ENCODE data around the gene RAB7A. TPM values are rescaled to one million over a fixed set of nuclear protein-coding genes. Genes with fewer than 3 reads are reported as not detected.

RAB7A gene
- total and polyA plus RNA-seq, 4 donors = 127 to 271 (median 209) TPM

DNA sequence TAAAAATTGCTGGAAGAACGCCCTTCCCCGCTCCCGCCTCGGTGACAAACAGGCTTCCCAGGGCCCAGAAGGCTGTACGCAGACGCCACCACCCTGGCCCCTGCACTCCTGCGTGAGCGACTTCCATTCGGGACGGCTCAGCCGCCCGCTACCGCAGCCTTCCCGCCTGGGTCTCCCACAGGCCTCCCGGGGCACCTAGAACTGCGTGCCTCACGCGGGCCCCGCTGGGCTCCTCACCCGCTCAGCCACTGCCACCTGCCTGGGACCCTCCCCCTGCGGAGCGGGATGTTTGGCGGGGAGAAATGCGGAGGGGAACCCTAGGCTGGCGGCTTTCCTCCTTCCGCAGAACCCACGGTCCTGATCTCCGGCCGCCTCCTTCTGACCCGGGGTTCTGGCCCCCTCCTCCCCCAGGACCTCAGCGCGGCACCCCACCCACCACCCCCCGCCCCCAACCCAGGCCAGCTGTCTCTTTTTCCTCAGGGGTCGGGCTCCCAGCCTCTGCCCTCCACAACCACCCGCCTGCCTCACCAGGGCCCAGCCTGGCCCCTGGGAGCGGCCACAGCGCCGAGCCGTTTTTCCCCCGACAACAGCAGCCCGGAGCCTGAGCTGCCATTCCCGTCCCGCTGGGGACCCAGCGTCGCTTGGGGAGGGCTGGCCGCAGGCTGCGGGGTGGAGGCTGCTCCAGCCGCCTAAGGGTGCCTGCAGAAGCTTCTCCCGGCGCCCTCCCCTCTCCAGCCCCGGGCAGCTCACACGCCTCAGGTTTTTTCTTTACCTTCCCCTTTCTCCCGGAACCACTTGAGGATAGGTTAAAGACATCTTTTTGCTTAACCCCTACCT lies 27.6 kb upstream of the RAB7A start:
- H3K9me3 ChIP-seq (ENCODE audit: control insufficient read depth in 4 of 4, insufficient read depth in 3 of 4, low read length in 3 of 4) = no peaks in the 10 kb centered on the region
- peaks cover 0 to under 1% (median 0%) of the 10 kb centered on the region in 3 donors for H3K27me3 ChIP-seq (ENCODE audit: control insufficient read depth in 3 of 3, insufficient read depth in 3 of 3, low read length in 2 of 3)
- no peaks in the 10 kb centered on the region for H3K36me3 ChIP-seq (ENCODE audit: control insufficient read depth in 4 of 4, insufficient read depth in 4 of 4, low read length in 4 of 4)
- peak; percentile 35 to 52 (median 43) for DNase-seq
- H3K4me3 ChIP-seq = peak overlapping the region; percentile 66
- peak; percentile 67 for ATAC-seq (ENCODE audit: insufficient read depth, low FRiP score)
- peaks cover 0 to 2% (median 0%) of the 10 kb centered on the region in 5 donors for H3K4me1 ChIP-seq (ENCODE audit: control insufficient read depth in 5 of 5, insufficient read depth in 5 of 5, low read length in 5 of 5)
- H3K9ac ChIP-seq (ENCODE audit: insufficient read depth in 1 of 2, low read length in 2 of 2) = peak overlapping the region in 1 of 2 donors; percentile 46
- TF ChIP-seq, protein P1, sequence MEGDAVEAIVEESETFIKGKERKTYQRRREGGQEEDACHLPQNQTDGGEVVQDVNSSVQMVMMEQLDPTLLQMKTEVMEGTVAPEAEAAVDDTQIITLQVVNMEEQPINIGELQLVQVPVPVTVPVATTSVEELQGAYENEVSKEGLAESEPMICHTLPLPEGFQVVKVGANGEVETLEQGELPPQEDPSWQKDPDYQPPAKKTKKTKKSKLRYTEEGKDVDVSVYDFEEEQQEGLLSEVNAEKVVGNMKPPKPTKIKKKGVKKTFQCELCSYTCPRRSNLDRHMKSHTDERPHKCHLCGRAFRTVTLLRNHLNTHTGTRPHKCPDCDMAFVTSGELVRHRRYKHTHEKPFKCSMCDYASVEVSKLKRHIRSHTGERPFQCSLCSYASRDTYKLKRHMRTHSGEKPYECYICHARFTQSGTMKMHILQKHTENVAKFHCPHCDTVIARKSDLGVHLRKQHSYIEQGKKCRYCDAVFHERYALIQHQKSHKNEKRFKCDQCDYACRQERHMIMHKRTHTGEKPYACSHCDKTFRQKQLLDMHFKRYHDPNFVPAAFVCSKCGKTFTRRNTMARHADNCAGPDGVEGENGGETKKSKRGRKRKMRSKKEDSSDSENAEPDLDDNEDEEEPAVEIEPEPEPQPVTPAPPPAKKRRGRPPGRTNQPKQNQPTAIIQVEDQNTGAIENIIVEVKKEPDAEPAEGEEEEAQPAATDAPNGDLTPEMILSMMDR (IDR thresholded peaks at IDR 0.05; ENCODE audit: control extremely low read depth, extremely low read depth) = no peak
- WGBS, 2 donors = 2 to 3% methylated on average over 49 to 53 of the region's 53 CpGs
- peak overlapping the region; percentile 65 to 86 for H3K27ac ChIP-seq (ENCODE audit: low read depth in 1 of 2, low read length in 1 of 2)

DNA sequence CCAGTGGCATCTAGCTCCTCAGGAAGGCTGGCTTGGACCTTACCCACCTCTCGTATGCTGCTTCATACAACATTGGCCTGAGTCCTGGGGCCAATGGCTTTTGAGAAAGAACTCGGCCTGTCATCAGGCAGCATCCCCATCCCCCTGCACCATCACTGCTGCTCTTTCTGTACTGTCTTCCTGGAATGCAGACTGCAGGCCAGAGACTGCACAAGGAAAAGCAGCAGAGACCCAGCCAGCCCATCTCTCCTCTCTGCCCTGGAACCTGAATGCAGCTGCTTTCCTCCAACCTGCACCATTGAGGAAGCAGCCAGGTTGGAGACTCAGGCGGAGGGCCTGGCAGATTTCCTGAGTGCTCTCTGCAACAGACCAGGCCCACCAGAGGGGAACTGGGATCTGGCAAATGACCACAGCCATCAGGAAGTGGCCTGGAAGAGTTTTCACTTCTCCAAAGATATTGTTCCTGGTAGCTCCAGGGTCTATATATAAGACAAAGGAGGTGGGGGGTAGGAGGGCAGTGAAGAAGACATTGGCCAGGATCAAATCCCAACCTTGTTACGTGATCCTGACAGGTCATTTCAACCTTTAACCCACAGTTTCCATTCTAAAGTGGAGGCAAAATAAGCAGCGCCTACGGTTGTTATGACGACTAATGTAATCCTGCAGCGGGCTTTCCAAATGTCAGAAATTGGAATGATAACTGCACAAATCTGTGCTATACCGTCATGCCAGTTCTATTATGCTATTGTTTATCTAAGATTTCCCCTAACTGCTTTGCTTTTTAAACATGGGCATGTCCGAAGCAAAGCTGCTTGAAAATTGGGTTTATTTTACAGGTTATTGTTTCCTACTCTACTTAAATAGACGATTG lies 24.4 kb upstream of the RAB7A start:
- Histone ChIP-seq H3K9ac (ENCODE audit: insufficient read depth in 1 of 2, low read length in 2 of 2) (no peak overlapping the region), H3K4me3 (no peak overlapping the region), H3K9me3 (ENCODE audit: control insufficient read depth in 4 of 4, insufficient read depth in 3 of 4, low read length in 3 of 4) (no peaks in the 10 kb centered on the region), H3K4me1 (ENCODE audit: control insufficient read depth in 5 of 5, insufficient read depth in 5 of 5, low read length in 5 of 5) (peaks cover 0 to 5% (median 2%) of the 10 kb centered on the region in 5 donors), H3K27ac (ENCODE audit: low read depth in 1 of 2, low read length in 1 of 2) (no peak overlapping the region), H3K27me3 (ENCODE audit: control insufficient read depth in 3 of 3, insufficient read depth in 3 of 3, low read length in 2 of 3) (no peaks in the 10 kb centered on the region), H3K36me3 (ENCODE audit: control insufficient read depth in 4 of 4, insufficient read depth in 4 of 4, low read length in 4 of 4) (no peaks in the 10 kb centered on the region)
- 45 to 57% methylated on average over 11 of the region's 11 CpGs for WGBS, 2 donors
- TF ChIP-seq, protein P1 (IDR thresholded peaks at IDR 0.05; ENCODE audit: control extremely low read depth, extremely low read depth) = no peak
- peak in 2 of 3 donors; percentile 41 to 47 for DNase-seq
- ATAC-seq (ENCODE audit: insufficient read depth, low FRiP score) = no peak

DNA sequence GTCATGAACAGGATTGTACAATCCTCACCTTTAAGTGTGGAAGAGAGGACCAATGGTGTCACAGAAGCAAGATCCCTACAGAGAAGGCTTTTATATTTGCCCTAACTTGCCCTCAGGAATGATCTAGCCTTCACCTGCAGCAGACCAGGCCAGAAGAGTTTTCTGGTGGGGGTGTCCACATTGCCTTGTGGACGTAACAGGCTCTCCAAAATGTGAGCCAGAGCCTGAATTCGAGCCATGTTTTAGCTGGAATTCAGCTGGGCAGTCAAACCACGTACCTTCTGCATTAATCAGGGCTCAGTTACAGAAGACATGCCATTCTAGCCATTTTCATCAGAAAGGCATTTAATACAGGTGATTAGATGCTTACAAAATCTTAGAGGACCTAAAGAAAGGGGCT lies 23.6 kb upstream of the RAB7A start:
- H3K27me3 ChIP-seq (ENCODE audit: control insufficient read depth in 3 of 3, insufficient read depth in 3 of 3, low read length in 2 of 3) = no peaks in the 10 kb centered on the region
- DNase-seq = no peak
- no peak overlapping the region for H3K27ac ChIP-seq (ENCODE audit: low read depth in 1 of 2, low read length in 1 of 2)
- H3K9ac ChIP-seq (ENCODE audit: insufficient read depth in 1 of 2, low read length in 2 of 2) = no peak overlapping the region
- WGBS, 2 donors = 91 to 95% methylated on average over 3 of the region's 3 CpGs
- no peaks in the 10 kb centered on the region for H3K36me3 ChIP-seq (ENCODE audit: control insufficient read depth in 4 of 4, insufficient read depth in 4 of 4, low read length in 4 of 4)
- H3K4me1 ChIP-seq (ENCODE audit: control insufficient read depth in 5 of 5, insufficient read depth in 5 of 5, low read length in 5 of 5) = peaks cover 0 to 5% (median 2%) of the 10 kb centered on the region in 5 donors
- no peak for ATAC-seq (ENCODE audit: insufficient read depth, low FRiP score)
- TF ChIP-seq, protein P1 (IDR thresholded peaks at IDR 0.05; ENCODE audit: control extremely low read depth, extremely low read depth) = no peak
- no peak overlapping the region for H3K4me3 ChIP-seq
- no peaks in the 10 kb centered on the region for H3K9me3 ChIP-seq (ENCODE audit: control insufficient read depth in 4 of 4, insufficient read depth in 3 of 4, low read length in 3 of 4)
